ENCODE results near the gene DSG2.

DSG2 gene

GRCh38 chr18:31558567-31558966 lies 60.6 kb downstream of the DSG2 start:
- DNase-seq, result no peak

GRCh38 chr18:31562726-31563125 lies 64.7 kb downstream of the DSG2 start:
- no peak for DNase-seq

DNA sequence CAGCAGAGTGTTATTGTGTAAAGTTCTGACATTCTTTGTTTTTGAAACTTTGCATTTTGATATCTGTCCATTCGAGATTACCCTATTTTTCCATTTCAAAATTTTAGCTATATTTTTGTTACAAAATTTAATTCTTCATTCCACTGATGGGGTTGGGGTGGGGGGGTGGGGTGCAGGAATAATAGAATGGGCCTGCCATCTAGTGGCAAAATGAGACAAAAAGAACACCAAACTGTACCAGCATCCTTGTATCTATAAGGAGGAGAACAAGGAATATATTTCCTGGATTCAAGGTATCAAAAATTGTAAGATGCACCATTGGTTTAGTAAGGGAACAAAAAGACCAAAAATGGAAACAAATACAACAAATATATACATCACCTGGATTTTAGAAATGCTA lies 65.8 kb downstream of the DSG2 start:
- DNase-seq, result no peak

DNA sequence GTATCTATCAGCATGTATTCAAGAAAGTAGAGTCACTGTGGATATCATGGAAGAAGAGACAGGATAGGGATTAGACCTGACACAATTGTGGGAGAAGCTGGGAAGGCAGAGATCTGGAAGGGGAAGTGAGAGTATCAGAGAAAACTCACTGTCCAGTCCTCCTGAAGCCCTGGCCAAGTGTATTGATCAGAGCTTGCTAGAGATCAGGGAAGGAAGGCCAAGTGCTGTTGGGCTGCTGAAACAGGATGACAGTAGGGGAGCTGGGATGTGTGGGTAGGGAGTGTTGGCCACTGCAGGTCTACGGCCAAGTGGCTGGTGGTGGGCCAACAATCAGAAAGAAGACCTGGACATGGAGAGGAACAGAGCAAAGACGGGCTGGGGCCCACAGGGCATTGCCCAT lies 67.4 kb downstream of the DSG2 start:
- DNase-seq, result no peak

- DNase-seq, result no peak
Observed at GRCh38 chr18:31565782-31566512, 68.0 kb downstream of the DSG2 start.

DNA sequence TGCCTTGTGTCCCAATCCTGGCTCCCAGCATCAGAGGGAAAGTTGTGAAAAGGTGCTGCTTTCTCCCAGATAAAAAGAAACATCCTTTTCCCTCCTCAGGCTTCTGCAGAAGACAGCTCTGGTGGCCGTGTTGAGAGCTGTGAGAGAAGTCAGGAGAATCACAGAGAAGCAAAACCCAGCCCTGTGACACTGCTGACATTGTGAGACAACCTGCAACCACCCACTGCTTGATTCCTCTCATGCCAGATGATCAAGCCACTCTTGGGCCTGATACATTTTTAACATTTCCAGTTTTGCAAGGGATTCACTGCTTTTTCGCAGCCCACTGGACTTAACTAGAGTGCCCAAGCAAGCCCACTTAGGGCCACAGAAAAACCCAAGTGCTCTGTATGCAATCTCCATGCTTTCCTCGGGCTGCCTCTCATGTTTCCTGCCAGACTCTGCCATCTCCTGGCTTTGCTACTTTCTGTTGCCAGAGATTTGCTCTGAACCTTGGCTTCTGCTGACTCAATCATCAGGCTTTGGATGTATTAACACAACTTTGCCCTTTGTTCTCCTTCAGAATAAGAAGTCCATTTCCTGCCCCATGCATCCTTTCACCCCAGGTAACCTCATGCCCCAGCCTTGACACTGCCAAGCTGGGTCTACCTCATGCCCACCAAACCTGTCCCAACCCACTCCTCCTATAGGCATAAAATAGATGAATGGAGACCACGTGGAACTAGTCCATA lies 68.8 kb downstream of the DSG2 start:
- no peak for DNase-seq

DNA sequence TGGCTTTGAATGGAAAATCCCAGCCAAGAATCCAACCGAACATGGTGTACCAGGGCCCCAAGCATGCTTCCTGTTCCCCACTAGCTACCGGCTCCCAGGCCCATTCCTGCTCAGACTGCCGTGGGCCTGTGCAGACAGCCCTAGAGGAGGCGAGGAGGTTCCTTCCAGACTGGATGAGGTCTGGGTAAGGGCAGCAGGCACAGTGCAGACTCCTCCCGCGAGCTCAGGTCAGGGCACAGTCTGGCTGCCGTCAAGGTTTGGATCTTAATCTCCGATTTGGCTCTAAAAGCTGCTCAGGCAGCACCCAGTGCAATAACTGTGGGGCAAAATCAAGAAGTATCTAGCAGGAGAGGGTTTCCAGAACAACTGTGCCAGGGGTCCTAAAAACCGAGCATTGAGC lies 74.4 kb downstream of the DSG2 start:
- no peak for DNase-seq

GRCh38 chr18:31573051-31573450 lies 75.1 kb downstream of the DSG2 start:
- DNase-seq, result no peak

DNA sequence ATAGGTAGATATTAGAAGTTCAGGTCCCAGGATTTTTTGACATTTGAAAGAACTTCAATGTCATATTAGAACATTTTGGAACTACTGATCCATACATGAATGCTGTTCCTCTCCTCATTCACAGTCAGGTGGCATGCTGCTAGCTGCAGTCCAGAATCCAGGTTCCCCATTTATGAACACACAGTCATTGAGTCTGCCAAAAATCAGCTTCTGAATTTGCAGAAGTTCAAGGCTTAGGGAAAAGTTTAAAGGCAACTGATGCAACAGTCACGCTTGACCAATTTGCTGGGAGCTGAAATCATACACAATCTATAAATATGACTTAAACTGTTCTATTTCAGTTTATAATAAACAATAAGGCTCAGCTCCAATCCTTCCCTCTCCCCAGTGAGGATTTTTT lies 76.4 kb downstream of the DSG2 start:
- DNase-seq, result no peak

GRCh38 chr18:31575515-31576257 lies 77.7 kb downstream of the DSG2 start:
- no peak for DNase-seq

- no peak for DNase-seq
Observed at GRCh38 chr18:31576670-31577069, 78.7 kb downstream of the DSG2 start.

GRCh38 chr18:31577195-31577594 lies 79.2 kb downstream of the DSG2 start:
- DNase-seq, result no peak

GRCh38 chr18:31578126-31578525 lies 80.1 kb downstream of the DSG2 start:
- no peak for DNase-seq

DNA sequence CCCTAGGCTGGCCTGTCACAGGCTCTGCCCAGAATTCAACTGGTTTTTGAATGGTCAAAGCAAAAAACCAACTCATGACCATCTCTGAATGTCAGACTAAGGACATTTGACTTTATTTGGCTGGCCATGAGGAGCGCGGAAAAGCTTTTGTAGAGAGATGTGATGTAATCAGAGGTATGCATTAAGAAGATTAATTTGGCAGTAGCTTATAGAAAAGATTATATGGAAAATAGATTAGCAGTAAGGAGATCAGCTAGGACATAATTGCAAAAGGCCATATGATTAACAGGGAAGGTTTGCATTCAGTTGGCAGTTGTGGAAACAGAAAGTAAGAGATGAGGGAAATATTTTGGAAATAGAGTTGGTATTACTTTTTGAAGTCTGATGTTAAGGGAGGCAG lies 81.4 kb downstream of the DSG2 start:
- DNase-seq, result no peak

DNA sequence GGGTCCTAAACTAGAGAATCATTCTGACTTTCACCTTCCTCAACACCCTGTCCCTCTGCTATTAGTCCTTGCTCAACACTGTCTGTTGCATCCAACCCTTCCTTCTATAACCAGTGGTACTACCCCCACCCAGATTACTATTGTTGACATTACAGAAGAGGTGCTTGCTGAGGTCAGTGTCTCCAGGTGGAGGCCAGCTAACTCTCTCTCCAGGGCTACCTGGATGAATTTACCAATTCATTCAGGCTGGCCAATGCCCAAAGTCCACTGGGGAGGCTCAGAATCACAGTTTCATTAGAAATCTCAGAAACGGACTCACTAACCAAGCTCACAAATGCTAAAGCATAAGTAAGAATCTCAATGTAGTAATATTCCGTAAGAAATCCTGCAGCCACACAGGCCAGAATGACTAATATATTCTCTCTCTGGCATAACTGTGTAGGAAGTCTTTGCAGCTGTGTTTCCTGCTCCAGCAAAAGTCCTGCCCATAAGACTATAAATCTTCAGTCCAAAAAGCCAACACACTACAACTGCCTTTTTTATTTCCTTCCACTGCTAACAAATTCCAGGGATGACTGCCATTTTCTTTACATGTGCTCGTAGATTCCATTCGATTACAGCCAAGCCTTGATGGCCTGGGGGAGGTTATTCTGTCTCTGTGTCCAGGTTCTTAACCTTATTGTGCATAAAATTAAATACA lies 83.7 kb downstream of the DSG2 start:
- DNase-seq, result no peak

DNA sequence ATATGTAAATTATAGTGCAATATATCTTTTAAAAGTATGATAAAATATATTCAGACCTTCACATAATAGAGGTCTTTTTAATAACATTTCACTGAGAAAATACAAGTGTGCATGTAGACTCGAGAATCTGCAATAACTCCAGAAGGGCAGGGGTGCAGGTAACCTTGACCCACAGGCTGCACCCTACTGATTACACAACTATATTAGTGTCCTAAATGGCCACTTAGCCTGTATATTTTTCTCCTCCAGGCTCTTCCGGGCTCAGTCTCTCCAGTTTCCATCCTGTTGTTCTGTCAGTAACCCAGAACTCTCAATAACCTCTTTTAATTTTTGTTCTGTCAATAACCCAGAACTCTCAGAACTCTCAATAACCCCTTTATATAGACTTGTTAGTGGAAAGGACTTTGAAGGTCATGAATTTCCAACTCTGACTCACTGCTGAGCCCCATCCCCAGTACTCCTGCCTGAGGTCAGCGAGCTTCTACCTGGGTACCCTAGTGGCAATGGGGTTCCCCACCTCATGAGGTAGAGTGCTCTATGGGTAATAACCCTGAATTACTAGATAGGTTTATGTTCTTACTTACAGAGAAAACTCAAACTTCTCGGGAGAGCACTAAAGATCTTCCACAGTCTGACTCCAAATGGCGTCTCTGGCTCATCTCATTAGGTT lies 85.3 kb downstream of the DSG2 start:
- DNase-seq, result no peak

- DNase-seq, result no peak
Observed at GRCh38 chr18:31585991-31586390, 88.0 kb downstream of the DSG2 start.

- DNase-seq, result no peak
Observed at GRCh38 chr18:31586616-31587015, 88.6 kb downstream of the DSG2 start.

DNA sequence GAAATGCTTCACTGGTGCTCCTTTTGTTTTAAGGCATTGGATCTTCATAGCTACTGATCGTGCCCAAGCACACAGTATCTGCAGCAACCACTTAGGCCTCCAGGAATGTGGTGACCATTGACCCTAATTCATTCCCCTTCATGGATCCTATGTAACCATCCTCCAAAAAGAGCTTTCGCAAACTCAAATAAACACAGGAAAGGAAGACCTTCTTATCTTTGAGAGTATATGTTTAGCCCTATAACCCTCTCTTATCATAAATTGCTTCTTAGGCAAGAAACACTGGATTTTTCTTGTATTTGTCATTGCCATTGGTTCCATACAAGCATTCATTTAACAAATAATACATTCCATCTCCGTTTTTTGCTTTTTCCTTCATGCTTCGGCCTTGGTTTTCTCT lies 89.6 kb downstream of the DSG2 start:
- DNase-seq, result no peak

- DNase-seq, result no peak
Observed at GRCh38 chr18:31590570-31590969, 92.6 kb downstream of the DSG2 start.

GRCh38 chr18:31591113-31591512 lies 93.1 kb downstream of the DSG2 start:
- DNase-seq, result no peak

GRCh38 chr18:31591628-31592027 lies 93.7 kb downstream of the DSG2 start, which contains the start of gene TTR:
TSS of gene TTR (plus strand) at chr18:31591877. CDS start at chr18:31591903, 26 bp downstream.
- no peak for DNase-seq
